ENCODE measurements around the gene CD55. TPM values are rescaled to one million over a fixed set of nuclear protein-coding genes. Genes with fewer than 3 reads are reported as not detected.
A peak's percentile ranks its signal among the peaks of the same experiment; 100 is the strongest.

The CD55 gene
- total RNA-seq, 1 experiment from 2014 or later, result 75.4 TPM

- Histone ChIP-seq H3K27ac (ENCODE audit: low read depth, low read length) (no peak overlapping the region), H3K4me3 (replicated peaks in 1 of 2; ENCODE audit: low read depth in 1 of 2, low read length in 2 of 2) (peak overlapping the region; percentile 17 to 42), H3K9me2 (ENCODE audit: insufficient read depth) (no peaks in the 10 kb centered on the region), H2AFZ (ENCODE audit: low read depth, low read length, poor library complexity, severe bottlenecking) (peak overlapping the region; percentile 96), H3K4me2 (ENCODE audit: low read length) (peak overlapping the region; percentile 74), H3K27me3 (ENCODE audit: insufficient read depth, low read length) (no peaks in the 10 kb centered on the region), H3K36me3 (ENCODE audit: control insufficient read depth in 1 of 2, insufficient read depth in 2 of 2, low read length in 2 of 2) (no peaks in the 10 kb centered on the region), H3K9me3 (ENCODE audit: control insufficient read depth in 1 of 2, insufficient read depth in 1 of 2, low read depth in 1 of 2, low read length in 2 of 2) (no peaks in the 10 kb centered on the region), H3K9ac (ENCODE audit: low read length) (peak overlapping the region; percentile 34), H3K79me2 (ENCODE audit: insufficient read depth, low read length) (no peaks in the 10 kb centered on the region), H3K4me1 (ENCODE audit: control insufficient read depth in 1 of 2, insufficient read depth in 2 of 2, low read length in 2 of 2) (peaks cover 15 to 46% of the 10 kb centered on the region in 2 experiments), H4K20me1 (ENCODE audit: insufficient read depth) (no peaks in the 10 kb centered on the region)
- POLR2A ChIA-PET, result interaction anchor here (1.8 kb wide), 1 partner anchor 12 kb away, joined by 8 read pairs; the partner anchor contains the start of gene CD55
- BruUV-seq (replicated peaks), result no TSS peak
- intact Hi-C loops (cut with micrococcal nuclease), result no loop called here
- ATAC-seq (peak; percentile 92), DNase-seq (ENCODE audit: low read depth, low spot score) (peak; percentile 50)
- peak; percentile 51 for TF ChIP-seq CEBPB (IDR thresholded peaks at IDR 0.05; ENCODE audit: low read depth)
- no peak for TF ChIP-seq EZH2phosphoT487 (IDR thresholded peaks at IDR 0.05; ENCODE audit: borderline replicate concordance)
- peak; percentile 70 for TF ChIP-seq FOSL1 (IDR thresholded peaks at IDR 0.05; ENCODE audit: low read depth)
- TF ChIP-seq JUND (IDR thresholded peaks at IDR 0.05), result peak; percentile 82
- peak; percentile 62 for TF ChIP-seq TCF7L2 (IDR thresholded peaks at IDR 0.05; ENCODE audit: borderline replicate concordance, extremely low read depth, insufficient read depth, insufficient read length)
- TF ChIP-seq CBX3 (IDR thresholded peaks at IDR 0.05; ENCODE audit: low read depth), result peak; percentile 93
- peak; percentile 81 for TF ChIP-seq MAX (IDR thresholded peaks at IDR 0.05)
- TF ChIP-seq ZNF274 (IDR thresholded peaks at IDR 0.05; ENCODE audit: low read depth, low read length), result no peak
- peak; percentile 22; the same call in 1 of the 2 replicates for TF ChIP-seq SIN3A (IDR thresholded peaks at IDR 0.05; ENCODE audit: low read depth)
- peak; percentile 54 for TF ChIP-seq SP1 (IDR thresholded peaks at IDR 0.05; ENCODE audit: low read depth)
- CTCF ChIA-PET, result no interaction called here
- RAD21 ChIA-PET (ENCODE audit: low non-redundant PET in 1 of 2, low total read pairs in 2 of 2, uncharacterized antibody in 2 of 2, unreplicated experiment in 2 of 2), result no interaction called here
These were observed 11.7 kb upstream of the CD55 start for GRCh38 chr1:207309745-207310273.
